Mesendoderm (in vitro differentiated cells): ENCODE measurements around the gene FGD5.

Experiments
- DNase-seq: peaks from one replicate; pipeline ENCODE4 v3.0.0; 2013
- H2AK5ac ChIP-seq: 2 replicates; pipeline ENCODE4 v1.6.1; 2013; ENCODE audit warnings: low read length, inconsistent platforms
- H2BK120ac ChIP-seq: 2 replicates; pipeline ENCODE4 v1.6.1; 2013; ENCODE audit warnings: low read depth, mild to moderate bottlenecking, low read length, moderate library complexity, mixed read lengths
- H2BK15ac ChIP-seq: replicated peaks from 2 replicates; pipeline ENCODE4 v1.6.1; 2013; ENCODE audit warnings: low read depth, mild to moderate bottlenecking, moderate library complexity
- H2BK5ac ChIP-seq: 2 replicates; pipeline ENCODE4 v1.6.1; 2013; ENCODE audit warnings: low read length, inconsistent platforms
- H3K18ac ChIP-seq: 2 replicates; pipeline ENCODE4 v1.6.1; 2013; ENCODE audit warnings: mild to moderate bottlenecking, low read length, mixed read lengths
- H3K23ac ChIP-seq: one replicate; pipeline ENCODE4 v1.6.1; 2013; ENCODE audit warnings: low read length
- H3K27ac ChIP-seq: 2 replicates; pipeline ENCODE4 v1.5.1; 2013; ENCODE audit warnings: low read depth, mild to moderate bottlenecking, inconsistent platforms, low read length, moderate library complexity
- H3K27me3 ChIP-seq: 2 replicates; pipeline ENCODE4 v1.6.1; 2013; ENCODE audit warnings: low read length, control low read depth, mild to moderate bottlenecking, inconsistent platforms; ENCODE audit not compliant: insufficient read depth, poor library complexity
- H3K36me3 ChIP-seq: 2 replicates; pipeline ENCODE4 v1.6.1; 2013; ENCODE audit warnings: low read length, inconsistent platforms; ENCODE audit not compliant: control insufficient read depth, insufficient read depth
- H3K4ac ChIP-seq: one replicate; pipeline ENCODE4 v1.6.1; 2013; ENCODE audit warnings: low read depth, mild to moderate bottlenecking, low read length, moderate library complexity
- H3K4me1 ChIP-seq: 2 replicates; pipeline ENCODE4 v1.6.1; 2013; ENCODE audit warnings: low read depth, low read length, inconsistent platforms; ENCODE audit not compliant: control insufficient read depth
- H3K4me2 ChIP-seq: 2 replicates; pipeline ENCODE4 v1.6.1; 2013; ENCODE audit warnings: low read length
- H3K4me3 ChIP-seq: 2 replicates; pipeline ENCODE4 v1.5.1; 2013; ENCODE audit warnings: mild to moderate bottlenecking, low read length
- H3K56ac ChIP-seq: one replicate; pipeline ENCODE4 v1.6.1; 2013; ENCODE audit warnings: low read length
- H3K79me1 ChIP-seq: 2 replicates; pipeline ENCODE4 v1.6.1; 2013; ENCODE audit warnings: low read length, inconsistent platforms
- H3K79me2 ChIP-seq: 2 replicates; pipeline ENCODE4 v1.6.1; 2013; ENCODE audit warnings: mild to moderate bottlenecking, low read length; ENCODE audit not compliant: control insufficient read depth, insufficient read depth
- H3K9ac ChIP-seq: 2 replicates; pipeline ENCODE4 v1.6.1; 2013; ENCODE audit warnings: low read length, inconsistent platforms
- H4K5ac ChIP-seq: one replicate; pipeline ENCODE4 v1.6.1; 2013; ENCODE audit warnings: low read length
- H4K8ac ChIP-seq: one replicate; pipeline ENCODE4 v1.6.1; 2013; ENCODE audit warnings: low read depth, mild to moderate bottlenecking, control low read depth, low read length, moderate library complexity
- WGBS: extraction: QIAGEN DNeasy Blood & Tissue Kit; methylation state at CpG from one replicate; pipeline ENCODE4 v1.1.7; 2013; ENCODE audit warnings: low lambda C conversion rate, missing lambda C conversion rate; ENCODE audit not compliant: insufficient coverage; ENCODE audit errors: extremely low coverage; 5-methylcytosine and 5-hydroxymethylcytosine counted together

The FGD5 gene

GRCh38 chr3:14862661-14863230 lies 44.0 kb downstream of the FGD5 start:
- no peaks in the 10 kb centered on the region for H3K36me3 ChIP-seq
- H3K4me3 ChIP-seq, result no peak overlapping the region
- no peak overlapping the region for H2BK15ac ChIP-seq
- no peak overlapping the region for H2AK5ac ChIP-seq
- no peaks in the 10 kb centered on the region for H3K27me3 ChIP-seq
- no peak for DNase-seq
- H3K79me1 ChIP-seq, result no peaks in the 10 kb centered on the region
- no peaks in the 10 kb centered on the region for H3K4me1 ChIP-seq
- H3K4ac ChIP-seq, result no peak overlapping the region
- no peak overlapping the region for H4K5ac ChIP-seq
- no peaks in the 10 kb centered on the region for H3K79me2 ChIP-seq
- no CpG with 5 or more reads among the region's 5 CpGs for WGBS
- H4K8ac ChIP-seq, result no peak overlapping the region
- H3K4me2 ChIP-seq, result no peak overlapping the region
- H2BK5ac ChIP-seq, result no peak overlapping the region
- H3K23ac ChIP-seq, result no peak overlapping the region
- no peak overlapping the region for H3K27ac ChIP-seq
- H3K9ac ChIP-seq, result no peak overlapping the region
- H2BK120ac ChIP-seq, result no peak overlapping the region
- no peak overlapping the region for H3K18ac ChIP-seq
- H3K56ac ChIP-seq, result no peak overlapping the region

- Histone ChIP-seq H3K4me2 (no peak overlapping the region), H3K36me3 (no peaks in the 10 kb centered on the region), H2BK120ac (no peak overlapping the region), H3K18ac (no peak overlapping the region), H4K8ac (no peak overlapping the region), H3K27ac (no peak overlapping the region), H3K4ac (no peak overlapping the region), H3K4me1 (no peaks in the 10 kb centered on the region), H2BK15ac (no peak overlapping the region), H3K27me3 (no peaks in the 10 kb centered on the region), H3K23ac (no peak overlapping the region), H3K56ac (no peak overlapping the region), H3K79me2 (no peaks in the 10 kb centered on the region), H2AK5ac (no peak overlapping the region), H2BK5ac (no peak overlapping the region), H3K9ac (no peak overlapping the region), H3K79me1 (no peaks in the 10 kb centered on the region), H3K4me3 (no peak overlapping the region), H4K5ac (no peak overlapping the region)
- DNase-seq, result peak; percentile 46
- no CpG with 5 or more reads among the region's 10 CpGs for WGBS
Measured at GRCh38 chr3:14863333-14864100, 44.8 kb downstream of the FGD5 start.

GRCh38 chr3:14864131-14864530 lies 45.4 kb downstream of the FGD5 start:
- Histone ChIP-seq H3K27me3 (no peaks in the 10 kb centered on the region), H3K36me3 (no peaks in the 10 kb centered on the region), H3K4me1 (no peaks in the 10 kb centered on the region), H3K4ac (no peak overlapping the region), H3K23ac (no peak overlapping the region), H3K56ac (no peak overlapping the region), H3K9ac (no peak overlapping the region), H2AK5ac (no peak overlapping the region), H3K4me3 (no peak overlapping the region), H2BK120ac (no peak overlapping the region), H2BK15ac (no peak overlapping the region), H3K27ac (no peak overlapping the region), H2BK5ac (no peak overlapping the region), H3K4me2 (no peak overlapping the region), H4K8ac (no peak overlapping the region), H3K79me1 (no peaks in the 10 kb centered on the region), H4K5ac (no peak overlapping the region), H3K18ac (no peak overlapping the region), H3K79me2 (no peaks in the 10 kb centered on the region)
- DNase-seq, result no peak
- WGBS, result no CpG with 5 or more reads among the region's 14 CpGs

GRCh38 chr3:14866627-14867026 lies 47.9 kb downstream of the FGD5 start:
- Histone ChIP-seq H3K23ac (no peak overlapping the region), H3K9ac (no peak overlapping the region), H4K8ac (no peak overlapping the region), H3K4ac (no peak overlapping the region), H3K56ac (no peak overlapping the region), H3K27ac (no peak overlapping the region), H2BK15ac (no peak overlapping the region), H3K4me2 (no peak overlapping the region), H3K79me1 (no peaks in the 10 kb centered on the region), H3K27me3 (no peaks in the 10 kb centered on the region), H3K18ac (no peak overlapping the region), H3K36me3 (no peaks in the 10 kb centered on the region), H3K4me3 (no peak overlapping the region), H3K4me1 (no peaks in the 10 kb centered on the region), H2BK5ac (no peak overlapping the region), H3K79me2 (no peaks in the 10 kb centered on the region), H2AK5ac (no peak overlapping the region), H4K5ac (no peak overlapping the region), H2BK120ac (no peak overlapping the region)
- WGBS, result no CpG with 5 or more reads among the region's 5 CpGs
- no peak for DNase-seq

GRCh38 chr3:14867936-14868570 lies 49.3 kb downstream of the FGD5 start:
- Histone ChIP-seq H3K36me3 (no peaks in the 10 kb centered on the region), H4K5ac (no peak overlapping the region), H3K9ac (no peak overlapping the region), H3K79me1 (no peaks in the 10 kb centered on the region), H3K27ac (no peak overlapping the region), H2AK5ac (no peak overlapping the region), H3K4ac (no peak overlapping the region), H3K23ac (no peak overlapping the region), H2BK5ac (no peak overlapping the region), H2BK120ac (no peak overlapping the region), H3K4me3 (no peak overlapping the region), H3K79me2 (no peaks in the 10 kb centered on the region), H3K56ac (no peak overlapping the region), H3K27me3 (no peaks in the 10 kb centered on the region), H4K8ac (no peak overlapping the region), H2BK15ac (no peak overlapping the region), H3K4me1 (no peaks in the 10 kb centered on the region), H3K4me2 (no peak overlapping the region), H3K18ac (no peak overlapping the region)
- DNase-seq, result no peak
- WGBS, result no CpG with 5 or more reads among the region's 11 CpGs
